Kidney epithelial cell (primary cell): ENCODE results near the gene PRMT7. TPM values are rescaled to one million over a fixed set of nuclear protein-coding genes. Genes with fewer than 3 reads are reported as not detected.
"Not testable (repeated sequence)": the region's sequence is repeated elsewhere in the genome, so short reads cannot be mapped to it uniquely, and the experiment has no call there.

Experiments used
- DNase-seq: peaks from one replicate; pipeline ENCODE4 v3.0.0-alpha.2; 2010; ENCODE audit warnings: low read depth
- H3K27me3 ChIP-seq: 2 replicates; pipeline ENCODE4 v1.6.0; 2011; ENCODE audit warnings: low read length; ENCODE audit not compliant: control insufficient read depth, insufficient read depth
- H3K36me3 ChIP-seq: 2 replicates; pipeline ENCODE4 v1.5.1; 2011; ENCODE audit warnings: low read length; ENCODE audit not compliant: control insufficient read depth, insufficient read depth
- H3K4me3 ChIP-seq: 2 replicates; pipeline ENCODE4 v1.5.1; 2011; ENCODE audit warnings: low read depth, mild to moderate bottlenecking, control low read depth, low read length
- CTCF ChIP-seq: IDR thresholded peaks from 2 replicates; pipeline ENCODE4 v1.5.1; 2011; ENCODE audit warnings: mild to moderate bottlenecking, moderate library complexity, low read length, control low read depth, inconsistent platforms; ENCODE audit not compliant: insufficient read depth, poor library complexity, severe bottlenecking
- total RNA-seq: library from RNA; depleted of rRNA; stranded (reverse); fragments of >200 nt; gene quantifications from 2 replicates; pipeline ENCODE4 v1.2.3, GENCODE V29; 2015

Gene PRMT7
- total RNA-seq, 1 donor from 2014 or later: 41.8 TPM

DNA sequence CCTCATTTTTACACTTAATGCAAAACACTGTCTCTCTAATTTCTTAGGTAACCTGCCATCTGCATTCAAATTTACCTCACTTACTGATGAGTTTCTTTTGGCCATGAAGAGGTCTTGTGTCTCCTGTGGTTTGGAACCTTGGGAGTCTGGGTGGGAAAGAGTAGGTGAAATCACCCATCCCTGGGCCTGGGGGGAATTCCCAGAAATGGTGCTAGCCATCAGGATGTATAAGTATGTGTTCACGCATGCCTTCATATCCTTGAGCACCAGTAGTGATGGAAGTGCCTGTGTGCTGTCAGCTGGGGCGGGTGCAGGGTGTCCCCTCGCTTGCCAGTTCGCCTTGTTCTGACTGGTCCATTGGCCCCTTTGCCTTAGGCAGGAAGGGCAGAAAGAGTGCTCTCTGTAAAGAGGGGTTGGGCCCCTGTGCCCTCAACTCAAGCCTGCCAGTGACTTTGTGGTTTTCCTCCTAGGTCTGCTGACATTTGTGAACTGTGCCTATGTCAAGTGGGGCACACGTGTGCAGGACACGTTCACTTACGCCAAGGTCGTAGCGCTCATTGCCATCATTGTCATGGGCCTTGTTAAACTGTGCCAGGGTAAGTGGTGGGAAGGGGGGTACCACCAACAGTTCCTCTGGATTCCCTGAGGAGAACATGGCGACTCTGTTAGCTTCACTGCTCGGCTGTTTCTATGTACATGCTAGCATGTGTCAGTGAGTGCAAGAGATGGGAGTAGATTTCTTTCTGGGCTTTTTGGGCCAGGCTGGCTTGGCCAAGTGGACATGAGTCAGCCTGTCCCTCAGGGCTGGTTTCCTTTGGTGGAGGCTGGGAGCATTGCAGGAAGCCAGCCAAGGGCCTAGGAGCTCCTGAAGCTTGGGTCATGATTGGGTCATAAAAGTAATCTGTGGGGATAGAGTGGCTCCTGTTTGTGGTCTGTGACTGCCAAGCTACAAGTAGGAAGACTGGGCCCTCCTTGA is 23.3 kb upstream of the PRMT7 start:
- no peak for TF ChIP-seq CTCF
- Histone ChIP-seq H3K27me3 (no peaks in the 10 kb centered on the region), H3K4me3 (no peak overlapping the region), H3K36me3 (no peaks in the 10 kb centered on the region)
- no peak for DNase-seq

GRCh38 chr16:68288252-68288650 is 22.6 kb upstream of the PRMT7 start:
- no peak for DNase-seq
- no peak for TF ChIP-seq CTCF
- no peaks in the 10 kb centered on the region for H3K27me3 ChIP-seq
- H3K36me3 ChIP-seq: no peaks in the 10 kb centered on the region
- no peak overlapping the region for H3K4me3 ChIP-seq

DNA sequence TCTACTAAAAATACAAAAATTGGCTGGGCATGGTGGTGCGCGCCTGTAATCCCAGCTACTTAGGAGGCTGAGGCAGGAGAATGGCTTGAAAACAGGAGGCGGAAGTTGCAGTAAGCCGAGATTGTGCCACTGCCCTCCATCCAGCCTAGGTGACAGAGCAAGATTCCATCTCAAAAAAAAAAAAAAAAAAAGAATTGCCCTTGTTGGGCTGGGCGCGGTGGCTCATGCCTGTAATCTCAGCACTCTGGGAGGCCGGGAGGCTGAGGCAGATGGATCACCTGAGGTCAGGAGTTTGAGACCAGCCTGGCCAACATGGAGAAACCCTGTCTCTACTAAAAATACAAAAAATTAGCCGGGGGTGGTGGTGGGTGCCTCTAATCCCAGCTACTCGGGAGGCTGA is 22.0 kb upstream of the PRMT7 start:
- H3K4me3 ChIP-seq, H3K36me3 ChIP-seq, H3K27me3 ChIP-seq, DNase-seq: not testable (repeated sequence)

GRCh38 chr16:68289202-68289601 is 21.6 kb upstream of the PRMT7 start:
- H3K27me3 ChIP-seq: no peaks in the 10 kb centered on the region
- DNase-seq: no peak
- H3K4me3 ChIP-seq: no peak overlapping the region
- H3K36me3 ChIP-seq: no peaks in the 10 kb centered on the region
- TF ChIP-seq CTCF: no peak

GRCh38 chr16:68289621-68290329 is 21.0 kb upstream of the PRMT7 start:
- Histone ChIP-seq H3K27me3 (no peaks in the 10 kb centered on the region), H3K36me3 (no peaks in the 10 kb centered on the region), H3K4me3 (no peak overlapping the region)
- TF ChIP-seq CTCF: no peak
- DNase-seq: no peak

DNA sequence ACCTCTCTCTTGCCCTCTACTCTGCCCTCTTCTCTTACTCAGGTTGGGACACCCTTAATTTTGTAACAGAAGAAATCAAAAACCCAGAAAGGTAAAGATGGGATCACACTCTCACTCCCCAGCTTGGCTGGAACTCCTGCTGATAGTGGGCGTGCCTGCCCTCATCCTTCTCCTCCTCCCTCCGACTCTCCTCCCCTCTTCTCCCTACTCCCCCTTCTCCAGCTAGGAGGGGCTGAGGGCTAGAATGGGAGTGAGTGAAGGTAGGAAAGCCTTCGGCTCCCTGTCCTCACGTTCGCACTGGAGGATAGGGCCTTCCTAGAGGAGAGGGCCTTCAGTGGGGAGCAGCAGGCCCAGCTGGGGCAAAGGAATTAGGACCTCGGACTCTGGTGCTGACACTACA is 20.4 kb upstream of the PRMT7 start:
- TF ChIP-seq CTCF: no peak
- no peaks in the 10 kb centered on the region for H3K27me3 ChIP-seq
- DNase-seq: no peak
- H3K36me3 ChIP-seq: no peaks in the 10 kb centered on the region
- no peak overlapping the region for H3K4me3 ChIP-seq
